GM12892 (cell line): ENCODE results near the gene LIF.

Experiments used
- DNase-seq: peaks from one replicate; pipeline ENCODE4 v3.0.0; 2011; ENCODE audit not compliant: insufficient read length
- FAIRE-seq: peaks from 2 replicates; lab custom pipeline; 2011; peaks lifted over from hg19 to GRCh38; lab: Jason Lieb, UNC
- POLR2A ChIP-seq: IDR thresholded peaks from 2 replicates; pipeline ENCODE4 v1.6.1; 2011; ENCODE audit warnings: low read depth, low read length, control low read depth
- POLR2AphosphoS5 ChIP-seq: IDR thresholded peaks from 2 replicates; pipeline ENCODE4 v1.6.1; 2011; ENCODE audit warnings: low read depth, low read length, control low read depth
- TAF1 ChIP-seq: IDR thresholded peaks from 2 replicates; pipeline ENCODE4 v1.6.1; 2011; ENCODE audit warnings: low read depth, mild to moderate bottlenecking, control low read depth, low read length, borderline replicate concordance

Gene LIF

DNA sequence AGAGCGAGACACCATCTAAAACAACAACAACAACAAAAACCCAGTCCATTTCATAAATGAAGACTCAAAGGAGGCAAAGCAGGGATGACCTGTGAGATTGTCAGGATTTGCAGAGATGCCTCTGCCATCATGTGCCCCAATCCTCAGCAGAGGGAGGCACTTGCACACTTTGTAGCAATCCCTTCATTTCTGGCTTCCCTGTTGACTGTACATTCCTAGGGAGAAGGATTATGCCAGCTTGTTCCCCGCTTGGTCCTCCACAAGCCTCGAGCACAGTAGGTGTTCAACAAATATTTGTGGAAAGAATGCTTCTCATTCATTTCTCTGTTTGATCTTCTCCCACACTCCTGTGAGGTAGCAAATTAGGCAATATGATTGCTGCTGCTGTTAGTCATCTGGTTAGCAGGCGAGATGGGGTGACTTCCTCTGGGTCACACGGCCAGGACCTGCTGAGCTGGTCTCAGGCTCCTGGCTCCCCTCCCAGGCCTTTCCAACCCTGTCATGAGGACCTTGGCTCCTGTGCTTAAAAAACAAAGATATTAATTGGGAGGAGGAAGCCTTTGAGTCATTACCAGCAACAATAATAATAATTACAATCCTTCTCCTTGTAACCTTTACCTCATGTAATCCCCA, 34.1 kb downstream of the LIF start:
- no peak for TF ChIP-seq TAF1
- no peak for TF ChIP-seq POLR2AphosphoS5
- no peak for TF ChIP-seq POLR2A
- DNase-seq, result no peak
- no peak for FAIRE-seq

GRCh38 chr22:30211124-30211820, 35.3 kb downstream of the LIF start:
- DNase-seq (no peak), FAIRE-seq (no peak)
- TF ChIP-seq POLR2A, result no peak
- TF ChIP-seq TAF1, result no peak
- TF ChIP-seq POLR2AphosphoS5, result no peak

DNA sequence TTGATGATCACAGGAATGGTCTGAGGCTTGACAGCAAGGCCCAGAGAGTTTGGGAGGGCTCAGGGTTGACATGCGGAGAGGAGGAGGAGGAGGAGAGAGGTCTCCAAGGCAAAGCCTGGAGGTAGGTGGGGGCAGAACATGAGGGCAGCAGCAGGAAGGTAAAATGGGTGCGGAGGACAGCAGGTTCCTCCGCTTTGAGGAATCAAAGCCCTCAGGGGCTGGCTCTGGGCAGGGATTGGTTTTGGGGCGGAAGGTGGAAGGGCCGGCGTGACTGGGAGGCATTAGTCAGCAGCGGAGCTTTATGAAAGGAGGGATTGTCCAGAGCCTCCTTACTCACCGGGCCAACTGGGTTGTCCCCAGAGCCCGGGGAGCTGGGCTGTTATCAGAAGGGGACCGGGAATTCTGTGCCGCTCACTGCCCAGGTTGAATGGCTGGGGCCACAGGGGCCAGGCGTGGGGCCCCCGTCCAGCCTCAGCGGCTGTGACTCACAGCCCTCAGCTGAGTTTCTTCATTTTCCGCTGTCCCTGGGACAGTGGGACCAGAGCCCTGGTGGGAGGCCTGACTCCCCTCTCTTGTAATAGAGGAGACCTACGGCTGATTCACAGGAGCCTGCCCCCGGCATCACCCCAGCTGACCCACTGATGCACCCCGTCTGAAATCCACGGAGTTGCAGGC, 36.2 kb downstream of the LIF start:
- DNase-seq (no peak), FAIRE-seq (no peak)
- TF ChIP-seq TAF1 (no peak), POLR2AphosphoS5 (no peak), POLR2A (no peak)

GRCh38 chr22:30209642-30210041, 36.9 kb downstream of the LIF start:
- TF ChIP-seq POLR2AphosphoS5 (no peak), TAF1 (no peak)
- FAIRE-seq (no peak), DNase-seq (no peak)

GRCh38 chr22:30208631-30209603, 37.6 kb downstream of the LIF start:
- DNase-seq (no peak), FAIRE-seq (no peak)
- no peak for TF ChIP-seq POLR2A
- no peak for TF ChIP-seq POLR2AphosphoS5
- no peak for TF ChIP-seq TAF1

GRCh38 chr22:30206944-30207343, 39.6 kb downstream of the LIF start:
- DNase-seq (no peak), FAIRE-seq (no peak)
- TF ChIP-seq POLR2AphosphoS5 (no peak), POLR2A (no peak), TAF1 (no peak)

DNA sequence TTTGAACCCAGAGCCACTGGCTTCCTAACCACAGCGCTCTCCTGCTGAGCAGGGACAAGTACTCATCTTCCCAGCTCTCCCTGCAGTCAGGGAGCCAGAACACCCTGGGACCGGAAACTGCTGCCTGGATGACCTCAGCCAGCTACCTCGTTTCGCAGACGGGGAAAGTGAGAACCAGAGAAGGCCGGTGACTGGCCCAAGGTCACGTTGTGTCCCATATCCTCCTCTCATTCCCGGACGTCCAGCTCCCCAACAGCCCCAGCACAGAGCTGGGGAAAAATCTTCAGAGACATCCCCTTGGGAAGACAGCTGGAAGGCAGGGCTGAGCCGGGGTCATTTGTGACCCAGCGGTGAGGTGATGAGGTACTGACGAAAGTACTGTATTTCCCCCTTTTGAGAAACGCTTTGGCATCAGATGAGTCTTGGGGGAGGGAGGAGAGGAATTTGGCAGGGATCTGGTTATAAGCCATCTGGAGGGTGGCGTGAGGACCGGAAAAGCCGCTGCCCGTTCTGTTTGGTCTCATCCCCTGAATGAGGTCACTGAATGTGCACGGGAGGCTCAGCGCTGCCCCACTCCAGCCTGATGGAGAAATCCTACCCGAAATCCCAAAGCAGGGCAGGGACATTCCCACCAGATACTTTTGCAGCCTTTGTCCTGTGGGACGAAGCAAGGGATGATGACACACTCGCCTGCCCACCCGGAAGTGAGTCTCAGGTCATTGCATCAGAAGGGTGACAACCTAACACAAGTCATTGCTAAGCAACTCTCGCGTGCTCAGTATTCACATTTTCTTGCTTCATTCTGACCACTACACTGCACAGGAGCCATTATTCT, 41.1 kb downstream of the LIF start:
- TF ChIP-seq POLR2A (no peak), TAF1 (no peak), POLR2AphosphoS5 (no peak)
- FAIRE-seq (no peak), DNase-seq (no peak)

- DNase-seq (no peak), FAIRE-seq (no peak)
- no peak for TF ChIP-seq TAF1
- no peak for TF ChIP-seq POLR2A
- no peak for TF ChIP-seq POLR2AphosphoS5
Observed at GRCh38 chr22:30204742-30205111, 41.8 kb downstream of the LIF start.

DNA sequence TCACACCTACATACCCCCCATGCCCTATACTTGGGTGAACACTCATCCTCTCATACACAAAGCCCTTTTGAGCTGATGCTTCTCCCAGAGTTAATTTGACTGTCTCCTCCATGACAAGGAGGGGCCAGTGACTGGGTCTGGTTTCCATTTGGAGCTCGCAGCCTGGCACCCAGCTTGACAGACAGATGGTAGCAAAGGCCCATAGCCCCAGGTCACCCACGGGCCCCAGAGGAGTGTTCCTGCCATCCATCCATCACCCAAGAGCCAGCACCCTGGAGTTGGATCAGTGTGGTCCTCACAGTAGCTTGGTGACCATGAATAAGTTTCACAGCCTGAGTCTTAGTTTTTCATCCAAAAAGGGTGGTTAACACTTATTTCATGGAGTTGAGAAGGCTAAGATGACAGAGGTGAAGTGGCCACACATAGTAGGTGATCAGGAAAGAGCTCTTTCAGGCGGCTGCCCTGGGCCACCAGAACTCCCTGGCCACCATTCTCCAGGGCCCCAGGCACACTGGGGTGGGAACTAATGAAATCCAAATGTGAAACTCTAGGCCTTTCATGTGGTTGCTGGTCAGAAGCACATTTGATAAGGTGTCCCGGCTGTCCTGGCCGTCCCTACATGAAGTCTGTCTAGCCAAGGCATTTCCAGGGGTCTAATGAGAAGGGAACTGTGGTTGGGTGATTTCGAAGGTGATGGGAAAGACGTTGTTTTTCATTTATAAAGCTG, 42.4 kb downstream of the LIF start:
- FAIRE-seq, result no peak

More for the DNA sequence above, 42.4 kb downstream of the LIF start:
- DNase-seq, result no peak
- TF ChIP-seq TAF1 (no peak), POLR2AphosphoS5 (no peak), POLR2A (no peak)
